ENCODE data around the gene KLHL15. TPM values are rescaled to one million over a fixed set of nuclear protein-coding genes. Genes with fewer than 3 reads are reported as not detected.

KLHL15 gene
- total RNA-seq, 4 donors from 2014 or later = 8.0 to 21.5 (median 13.0) TPM

DNA sequence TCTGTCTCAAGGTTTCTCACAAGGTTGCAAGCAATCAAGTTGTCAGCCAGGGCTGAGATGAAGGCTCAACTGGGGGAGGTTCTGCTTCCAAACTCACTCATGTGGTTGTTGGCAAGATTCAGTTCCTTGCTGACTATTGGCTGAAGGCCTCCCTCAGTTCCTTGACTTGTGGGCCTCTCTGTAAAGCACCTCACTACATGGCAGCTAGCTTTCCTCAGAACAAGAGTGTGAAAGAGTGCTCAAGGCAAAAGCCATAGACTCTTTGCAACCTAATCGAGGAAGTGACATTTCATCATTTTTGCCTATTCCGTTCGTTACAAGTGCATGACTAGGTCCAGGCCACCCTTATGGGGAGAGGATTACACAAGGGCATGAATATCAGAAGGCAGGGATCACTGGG, 67.2 kb downstream of the KLHL15 start:
- no peak overlapping the region for H3K27ac ChIP-seq (replicated peaks in 1 of 4)
- no peak for DNase-seq (ENCODE audit: extremely low spot score)
- no peak overlapping the region for H3K4me3 ChIP-seq
- no peaks in the 10 kb centered on the region for H3K4me1 ChIP-seq
- intact Hi-C loops (cut with DNase I) = no loop called here
- 85% methylated on average over 3 of the region's 3 CpGs for WGBS
- H3K9me3 ChIP-seq = peaks cover 0 to 8% (median 0%) of the 10 kb centered on the region in 4 donors
- TF ChIP-seq POLR2AphosphoS5 (IDR thresholded peaks at IDR 0.05) = no peak
- no peaks in the 10 kb centered on the region for H3K36me3 ChIP-seq
- no peaks in the 10 kb centered on the region for H3K27me3 ChIP-seq

DNA sequence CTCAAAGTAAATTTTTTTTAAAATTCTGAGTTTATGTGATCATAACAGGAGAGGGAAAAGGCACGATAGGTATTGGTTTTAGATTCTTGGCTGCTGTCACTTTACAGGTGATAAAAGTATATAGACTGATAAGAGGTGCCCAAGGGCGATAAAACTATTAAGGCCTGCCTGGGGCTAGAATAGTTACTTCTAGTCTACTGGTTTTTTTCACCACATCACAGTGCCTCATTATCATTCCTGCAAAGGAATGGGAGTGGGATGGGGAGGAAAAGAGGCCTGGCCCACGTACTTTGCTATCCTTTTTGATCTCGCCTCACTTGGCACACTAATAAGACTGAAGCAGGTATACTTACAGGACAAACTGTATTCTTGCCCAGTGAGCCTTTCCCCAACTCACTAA, 72.6 kb downstream of the KLHL15 start:
- no peak for DNase-seq (ENCODE audit: extremely low spot score)
- TF ChIP-seq POLR2A (IDR thresholded peaks at IDR 0.05; ENCODE audit: low read depth) (no peak), EP300 (IDR thresholded peaks at IDR 0.05) (no peak), POLR2AphosphoS5 (IDR thresholded peaks at IDR 0.05) (no peak)
- TF ChIP-seq, protein P1, sequence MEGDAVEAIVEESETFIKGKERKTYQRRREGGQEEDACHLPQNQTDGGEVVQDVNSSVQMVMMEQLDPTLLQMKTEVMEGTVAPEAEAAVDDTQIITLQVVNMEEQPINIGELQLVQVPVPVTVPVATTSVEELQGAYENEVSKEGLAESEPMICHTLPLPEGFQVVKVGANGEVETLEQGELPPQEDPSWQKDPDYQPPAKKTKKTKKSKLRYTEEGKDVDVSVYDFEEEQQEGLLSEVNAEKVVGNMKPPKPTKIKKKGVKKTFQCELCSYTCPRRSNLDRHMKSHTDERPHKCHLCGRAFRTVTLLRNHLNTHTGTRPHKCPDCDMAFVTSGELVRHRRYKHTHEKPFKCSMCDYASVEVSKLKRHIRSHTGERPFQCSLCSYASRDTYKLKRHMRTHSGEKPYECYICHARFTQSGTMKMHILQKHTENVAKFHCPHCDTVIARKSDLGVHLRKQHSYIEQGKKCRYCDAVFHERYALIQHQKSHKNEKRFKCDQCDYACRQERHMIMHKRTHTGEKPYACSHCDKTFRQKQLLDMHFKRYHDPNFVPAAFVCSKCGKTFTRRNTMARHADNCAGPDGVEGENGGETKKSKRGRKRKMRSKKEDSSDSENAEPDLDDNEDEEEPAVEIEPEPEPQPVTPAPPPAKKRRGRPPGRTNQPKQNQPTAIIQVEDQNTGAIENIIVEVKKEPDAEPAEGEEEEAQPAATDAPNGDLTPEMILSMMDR (IDR thresholded peaks at IDR 0.05) = no peak
- H3K4me1 ChIP-seq = no peaks in the 10 kb centered on the region
- no peaks in the 10 kb centered on the region for H3K27me3 ChIP-seq
- intact Hi-C loops (cut with DNase I) = no loop called here
- no peak overlapping the region for H3K4me3 ChIP-seq
- WGBS = 78% methylated on average over 4 of the region's 4 CpGs
- H3K36me3 ChIP-seq = no peaks in the 10 kb centered on the region
- H3K27ac ChIP-seq (replicated peaks in 1 of 4) = no peak overlapping the region
- H3K9me3 ChIP-seq = no peaks in the 10 kb centered on the region

DNA sequence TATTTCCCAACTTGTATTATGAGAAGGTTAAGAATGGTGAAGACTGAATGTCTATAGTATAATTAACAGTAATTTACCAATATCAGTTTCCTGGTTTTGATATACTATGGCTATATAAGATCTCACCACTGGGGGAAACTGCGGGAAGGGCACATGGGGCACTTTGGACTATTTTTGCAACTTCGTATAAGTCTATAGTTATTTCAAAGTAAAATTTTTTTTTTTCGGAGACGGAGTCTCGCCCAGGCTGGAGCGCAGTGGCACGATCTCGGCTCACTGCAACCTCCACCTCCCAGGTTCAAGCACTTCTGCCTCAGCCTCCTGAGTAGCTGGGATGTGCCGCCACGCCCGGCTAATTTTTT, 73.1 kb downstream of the KLHL15 start:
- 95% methylated on average over 11 of the region's 11 CpGs for WGBS
- H3K4me3 ChIP-seq = no peak overlapping the region
- no peak for DNase-seq (ENCODE audit: extremely low spot score)
- H3K27ac ChIP-seq (replicated peaks in 1 of 4) = no peak overlapping the region
- no peaks in the 10 kb centered on the region for H3K36me3 ChIP-seq
- TF ChIP-seq POLR2A (IDR thresholded peaks at IDR 0.05; ENCODE audit: low read depth) (no peak), EP300 (IDR thresholded peaks at IDR 0.05) (no peak), POLR2AphosphoS5 (IDR thresholded peaks at IDR 0.05) (no peak)
- TF ChIP-seq, protein P1 (IDR thresholded peaks at IDR 0.05) = no peak
- H3K4me1 ChIP-seq = no peaks in the 10 kb centered on the region
- intact Hi-C loops (cut with DNase I) = no loop called here
- no peaks in the 10 kb centered on the region for H3K27me3 ChIP-seq
- H3K9me3 ChIP-seq = no peaks in the 10 kb centered on the region

DNA sequence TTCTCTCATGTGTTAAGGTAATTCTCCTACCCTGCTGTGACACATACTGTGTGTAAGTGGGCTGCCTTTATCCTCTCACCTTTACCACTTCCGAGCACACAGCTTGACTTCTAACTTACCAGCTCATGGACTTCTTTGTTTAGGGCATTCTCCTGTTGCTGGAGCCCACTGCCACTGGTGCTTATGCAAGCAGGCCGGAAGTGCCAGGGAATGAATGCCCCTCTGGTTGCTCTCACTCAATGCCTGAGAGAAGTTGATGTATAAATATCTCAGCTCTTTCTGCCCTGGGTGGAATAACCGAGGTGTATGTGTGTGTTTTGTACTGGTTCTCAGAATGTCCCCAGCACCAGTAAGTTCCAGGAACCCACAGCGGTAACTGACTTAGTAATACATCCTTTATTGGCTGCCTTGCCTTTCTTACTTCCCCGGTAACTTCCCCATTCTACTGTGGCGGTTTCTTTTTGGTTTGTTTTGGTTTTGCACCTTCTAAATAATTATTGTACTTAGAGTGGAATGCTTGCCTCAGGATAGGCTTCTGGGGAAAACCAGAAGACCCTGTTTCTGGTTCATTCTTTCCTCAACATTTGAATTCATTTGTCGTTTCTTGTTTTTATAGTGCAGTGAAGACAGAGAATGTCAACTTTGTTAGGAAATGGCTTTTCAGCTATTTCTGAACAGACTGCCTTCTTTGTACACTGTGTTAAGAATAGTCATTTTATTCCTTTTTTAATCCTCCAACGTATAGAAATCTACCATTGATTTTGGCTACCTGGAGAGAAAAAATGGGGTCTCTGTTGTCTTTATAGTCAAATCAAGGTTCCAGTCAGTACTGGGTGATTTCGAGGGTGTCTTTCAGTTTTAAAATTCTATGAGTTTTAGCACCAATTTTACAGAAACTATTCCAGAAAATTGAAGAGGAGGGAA, 73.7 kb downstream of the KLHL15 start:
- Histone ChIP-seq H3K27me3 (no peaks in the 10 kb centered on the region), H3K27ac (replicated peaks in 1 of 4) (no peak overlapping the region), H3K9me3 (no peaks in the 10 kb centered on the region), H3K4me3 (peak overlapping the region in 1 of 4 donors; percentile 19), H3K4me1 (no peaks in the 10 kb centered on the region), H3K36me3 (no peaks in the 10 kb centered on the region)
- DNase-seq (ENCODE audit: extremely low spot score) = no peak
- TF ChIP-seq, protein P1 (IDR thresholded peaks at IDR 0.05) = no peak
- TF ChIP-seq POLR2AphosphoS5 (IDR thresholded peaks at IDR 0.05) (no peak), EP300 (IDR thresholded peaks at IDR 0.05) (no peak), POLR2A (IDR thresholded peaks at IDR 0.05; ENCODE audit: low read depth) (no peak)
- intact Hi-C loops (cut with DNase I) = no loop called here
- 48% methylated on average over 9 of the region's 9 CpGs for WGBS

DNA sequence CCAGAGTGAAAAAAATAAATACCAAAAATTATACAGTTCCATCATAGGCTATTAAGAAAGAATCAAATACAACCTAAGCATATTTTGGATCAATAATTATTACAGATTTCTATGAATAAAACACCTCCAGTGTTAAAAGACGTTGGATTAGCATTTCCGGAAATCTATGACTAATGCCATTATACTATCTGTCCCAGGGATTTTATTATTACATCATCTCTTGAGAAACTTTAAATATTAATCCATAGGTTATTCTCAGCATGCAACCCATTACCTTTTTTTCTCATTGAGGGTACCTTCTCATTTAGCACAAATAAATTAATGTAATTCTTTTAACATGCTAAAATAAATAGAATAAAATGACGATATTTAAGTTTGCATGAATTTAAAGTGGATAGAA, 74.6 kb downstream of the KLHL15 start:
- H3K27me3 ChIP-seq = no peaks in the 10 kb centered on the region
- TF ChIP-seq POLR2A (IDR thresholded peaks at IDR 0.05; ENCODE audit: low read depth) = no peak
- no peak overlapping the region for H3K27ac ChIP-seq (replicated peaks in 1 of 4)
- no peaks in the 10 kb centered on the region for H3K4me1 ChIP-seq
- no peak for DNase-seq (ENCODE audit: extremely low spot score)
- H3K4me3 ChIP-seq = no peak overlapping the region
- no peaks in the 10 kb centered on the region for H3K36me3 ChIP-seq
- intact Hi-C loops (cut with DNase I) = no loop called here
- H3K9me3 ChIP-seq = no peaks in the 10 kb centered on the region
- WGBS = 75% methylated on average over 3 of the region's 3 CpGs

All from esophagus muscularis mucosa (tissue), 4 donors.